ENCODE data around the gene DHX34.

- TF ChIP-seq CTCF (conservative IDR thresholded peaks at IDR 0.05), result no peak
- no peak for TF ChIP-seq EZH2 (IDR thresholded peaks at IDR 0.05; ENCODE audit: low read depth)
Measured at GRCh38 chr19:47404334-47405196, 55.5 kb downstream of the DHX34 start.

Data from PC-9 (cell line).